HEK293 (cell line): ENCODE results near the gene MRPL43.

Experiments used
- CTCF ChIA-PET: fragments of 350-600 bp; formaldehyde crosslinking; extraction: SDS; loops from one replicate; lab custom pipeline; 2021; ENCODE audit warnings: antibody characterized with exemption; lab: Yijun Ruan, JAX
- POLR2A ChIA-PET: fragments of 300-600 bp; formaldehyde crosslinking; extraction: SDS; loops from one replicate; lab custom pipeline; 2020; ENCODE audit warnings: antibody characterized with exemption, inconsistent platforms; lab: Yijun Ruan, JAX
- H3K27ac ChIP-seq: fragments of 200-500 bp; sonication (Bioruptor generic); 2 replicates; pipeline ENCODE4 v1.5.1; 2014; ENCODE audit warnings: low read depth, low read length, control low read depth, inconsistent platforms; ENCODE audit errors: extremely low read depth
- H3K36me3 ChIP-seq, 2 experiments: fragments of 200-500 bp in 1 of 2; sonication (Bioruptor generic) in 1 of 2; 1 replicate in 1 of 2; 2 replicates in 1 of 2; pipeline ENCODE4 v1.5.1; 2014 to 2017; ENCODE audit warnings: inconsistent platforms in 2 of 2, low read length in 2 of 2; ENCODE audit not compliant: control insufficient read depth in 2 of 2, insufficient read depth in 1 of 2
- H3K4me1 ChIP-seq: fragments of 200-500 bp; sonication (Bioruptor generic); 2 replicates; pipeline ENCODE4 v1.5.1; 2014; ENCODE audit warnings: mild to moderate bottlenecking, low read length, inconsistent platforms; ENCODE audit not compliant: control insufficient read depth, insufficient read depth
- H3K4me3 ChIP-seq: 2 replicates; pipeline ENCODE4 v1.5.1; 2011; ENCODE audit warnings: low read depth, mild to moderate bottlenecking, control low read depth, low read length, moderate library complexity
- H3K9me3 ChIP-seq: fragments of 200-500 bp; sonication (Bioruptor generic); 2 replicates; pipeline ENCODE4 v1.5.1; 2014; ENCODE audit warnings: low read depth, low read length, inconsistent platforms; ENCODE audit not compliant: control insufficient read depth, insufficient read depth
- KLF1 ChIP-seq: fragments of 450-650 bp; formaldehyde crosslinking; IDR thresholded peaks from 2 replicates; pipeline ENCODE4 v1.5.1; 2016; ENCODE audit warnings: missing biosample characterization, missing genetic modification characterization
- RBAK ChIP-seq: fragments of 450-650 bp; formaldehyde crosslinking; IDR thresholded peaks from 2 replicates; pipeline ENCODE4 v1.5.1; 2016; ENCODE audit warnings: missing biosample characterization, missing genetic modification characterization
- REPIN1 ChIP-seq: fragments of 450-650 bp; formaldehyde crosslinking; IDR thresholded peaks from 2 replicates; pipeline ENCODE4 v1.5.1; 2017; ENCODE audit warnings: missing biosample characterization, missing genetic modification characterization, low read depth
- SCRT2 ChIP-seq: fragments of 450-650 bp; formaldehyde crosslinking; IDR thresholded peaks from 2 replicates; pipeline ENCODE4 v1.5.1; 2016; ENCODE audit warnings: missing biosample characterization, missing genetic modification characterization
- SP3 ChIP-seq: fragments of 450-650 bp; formaldehyde crosslinking; IDR thresholded peaks from 2 replicates; pipeline ENCODE4 v1.5.1; 2016; ENCODE audit warnings: missing biosample characterization, missing genetic modification characterization
- ZBTB17 ChIP-seq: fragments of 450-650 bp; formaldehyde crosslinking; IDR thresholded peaks from 2 replicates; pipeline ENCODE4 v1.5.1; 2016; ENCODE audit warnings: missing biosample characterization, missing genetic modification characterization
- ZBTB7A ChIP-seq: fragments of 450-650 bp; formaldehyde crosslinking; IDR thresholded peaks from 2 replicates; pipeline ENCODE4 v1.5.1; 2016; ENCODE audit warnings: low read depth, missing biosample characterization, missing genetic modification characterization
- ZBTB8A ChIP-seq: fragments of 450-650 bp; formaldehyde crosslinking; IDR thresholded peaks from 2 replicates; pipeline ENCODE4 v1.5.1; 2016; ENCODE audit warnings: missing biosample characterization, missing genetic modification characterization
- ZFHX2 ChIP-seq: fragments of 450-650 bp; formaldehyde crosslinking; conservative IDR thresholded peaks from 2 replicates; pipeline ENCODE4 v1.5.1; 2016; ENCODE audit warnings: missing biosample characterization, missing genetic modification characterization
- ZFP69B ChIP-seq: fragments of 450-650 bp; formaldehyde crosslinking; IDR thresholded peaks from 2 replicates; pipeline ENCODE4 v1.5.1; 2016; ENCODE audit warnings: missing biosample characterization, missing genetic modification characterization
- ZNF10 ChIP-seq: fragments of 450-650 bp; formaldehyde crosslinking; IDR thresholded peaks from 2 replicates; pipeline ENCODE4 v1.5.1; 2017; ENCODE audit warnings: missing biosample characterization, missing genetic modification characterization
- ZNF366 ChIP-seq: fragments of 450-650 bp; formaldehyde crosslinking; conservative IDR thresholded peaks from 2 replicates; pipeline ENCODE4 v1.5.1; 2016; ENCODE audit warnings: missing biosample characterization, missing genetic modification characterization
- ZNF416 ChIP-seq: fragments of 450-650 bp; formaldehyde crosslinking; IDR thresholded peaks from 2 replicates; pipeline ENCODE4 v1.5.1; 2016; ENCODE audit warnings: missing biosample characterization, missing genetic modification characterization
- ZNF621 ChIP-seq: fragments of 450-650 bp; formaldehyde crosslinking; IDR thresholded peaks from 2 replicates; pipeline ENCODE4 v1.5.1; 2017; ENCODE audit warnings: missing biosample characterization, missing genetic modification characterization
- ZNF629 ChIP-seq: fragments of 450-650 bp; formaldehyde crosslinking; IDR thresholded peaks from 2 replicates; pipeline ENCODE4 v1.5.1; 2017; ENCODE audit warnings: missing biosample characterization, missing genetic modification characterization
- ZNF664 ChIP-seq: fragments of 450-650 bp; formaldehyde crosslinking; IDR thresholded peaks from 2 replicates; pipeline ENCODE4 v1.5.1; 2016; ENCODE audit warnings: missing biosample characterization, missing genetic modification characterization
- ZNF707 ChIP-seq: fragments of 450-650 bp; formaldehyde crosslinking; IDR thresholded peaks from 2 replicates; pipeline ENCODE4 v1.5.1; 2016; ENCODE audit warnings: missing biosample characterization, missing genetic modification characterization
- ZNF843 ChIP-seq: fragments of 450-650 bp; formaldehyde crosslinking; IDR thresholded peaks from 2 replicates; pipeline ENCODE4 v1.5.1; 2016; ENCODE audit warnings: missing biosample characterization, missing genetic modification characterization
- ZSCAN16 ChIP-seq: fragments of 450-650 bp; formaldehyde crosslinking; IDR thresholded peaks from 2 replicates; pipeline ENCODE4 v1.5.1; 2016; ENCODE audit warnings: missing biosample characterization, missing genetic modification characterization
- TF ChIP-seq, protein P1 (sequence below): fragments of 450-650 bp; formaldehyde crosslinking; conservative IDR thresholded peaks from 2 replicates; pipeline ENCODE4 v1.5.1; 2016; ENCODE audit warnings: low read depth, missing biosample characterization, missing genetic modification characterization
- TF ChIP-seq, protein P2 (sequence below): fragments of 450-650 bp; formaldehyde crosslinking; IDR thresholded peaks from 2 replicates; pipeline ENCODE4 v1.5.1; 2017; ENCODE audit warnings: missing biosample characterization, missing genetic modification characterization
- TF ChIP-seq, protein P3 (sequence below): fragments of 450-650 bp; formaldehyde crosslinking; IDR thresholded peaks from 2 replicates; pipeline ENCODE4 v1.5.1; 2016; ENCODE audit warnings: missing biosample characterization, missing genetic modification characterization
- TF ChIP-seq, protein P4 (sequence below): fragments of 450-650 bp; formaldehyde crosslinking; IDR thresholded peaks from 2 replicates; pipeline ENCODE4 v1.5.1; 2016; ENCODE audit warnings: missing biosample characterization, missing genetic modification characterization

Gene MRPL43

DNA sequence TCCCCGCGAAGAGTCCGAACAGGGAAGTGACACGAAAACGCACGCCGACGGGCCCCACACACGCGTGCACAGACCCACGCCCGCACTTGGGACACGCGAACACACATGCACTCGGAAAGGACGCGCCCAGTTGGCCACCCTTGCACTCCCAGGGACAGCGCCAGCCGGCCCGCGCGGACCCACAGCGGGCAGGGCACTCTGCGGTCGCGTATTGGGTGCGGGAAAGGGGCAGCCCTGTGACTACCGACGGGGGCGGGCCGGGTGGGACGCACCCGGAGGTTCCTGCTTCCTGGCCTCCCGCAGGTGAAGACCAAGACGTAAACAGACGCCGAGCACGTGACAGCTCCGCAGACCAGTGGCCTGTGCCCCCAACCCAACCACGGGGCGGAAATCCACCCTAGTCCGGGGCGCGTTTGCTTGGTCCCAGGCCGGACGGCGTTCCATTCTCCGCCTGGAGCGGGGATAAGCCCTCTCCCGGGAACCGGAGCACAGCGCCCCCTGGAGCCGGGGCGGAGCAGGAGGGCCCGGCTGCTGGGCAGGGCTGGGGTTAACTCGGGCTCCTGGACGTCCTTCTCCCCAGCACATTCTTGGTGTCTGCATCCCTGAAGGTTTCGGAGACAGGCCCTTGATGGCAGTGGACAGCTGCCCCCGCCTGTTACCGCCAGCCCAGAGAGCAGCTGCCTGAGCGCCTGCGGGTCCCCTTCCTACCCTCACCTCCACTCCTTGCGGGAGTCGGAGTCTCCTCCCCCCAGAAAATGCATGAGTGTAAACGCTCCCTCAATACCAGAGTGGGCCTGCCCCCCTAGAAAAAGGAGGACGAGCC lies 10.3 kb upstream of the MRPL43 start (continued):
- TF ChIP-seq, protein P1, sequence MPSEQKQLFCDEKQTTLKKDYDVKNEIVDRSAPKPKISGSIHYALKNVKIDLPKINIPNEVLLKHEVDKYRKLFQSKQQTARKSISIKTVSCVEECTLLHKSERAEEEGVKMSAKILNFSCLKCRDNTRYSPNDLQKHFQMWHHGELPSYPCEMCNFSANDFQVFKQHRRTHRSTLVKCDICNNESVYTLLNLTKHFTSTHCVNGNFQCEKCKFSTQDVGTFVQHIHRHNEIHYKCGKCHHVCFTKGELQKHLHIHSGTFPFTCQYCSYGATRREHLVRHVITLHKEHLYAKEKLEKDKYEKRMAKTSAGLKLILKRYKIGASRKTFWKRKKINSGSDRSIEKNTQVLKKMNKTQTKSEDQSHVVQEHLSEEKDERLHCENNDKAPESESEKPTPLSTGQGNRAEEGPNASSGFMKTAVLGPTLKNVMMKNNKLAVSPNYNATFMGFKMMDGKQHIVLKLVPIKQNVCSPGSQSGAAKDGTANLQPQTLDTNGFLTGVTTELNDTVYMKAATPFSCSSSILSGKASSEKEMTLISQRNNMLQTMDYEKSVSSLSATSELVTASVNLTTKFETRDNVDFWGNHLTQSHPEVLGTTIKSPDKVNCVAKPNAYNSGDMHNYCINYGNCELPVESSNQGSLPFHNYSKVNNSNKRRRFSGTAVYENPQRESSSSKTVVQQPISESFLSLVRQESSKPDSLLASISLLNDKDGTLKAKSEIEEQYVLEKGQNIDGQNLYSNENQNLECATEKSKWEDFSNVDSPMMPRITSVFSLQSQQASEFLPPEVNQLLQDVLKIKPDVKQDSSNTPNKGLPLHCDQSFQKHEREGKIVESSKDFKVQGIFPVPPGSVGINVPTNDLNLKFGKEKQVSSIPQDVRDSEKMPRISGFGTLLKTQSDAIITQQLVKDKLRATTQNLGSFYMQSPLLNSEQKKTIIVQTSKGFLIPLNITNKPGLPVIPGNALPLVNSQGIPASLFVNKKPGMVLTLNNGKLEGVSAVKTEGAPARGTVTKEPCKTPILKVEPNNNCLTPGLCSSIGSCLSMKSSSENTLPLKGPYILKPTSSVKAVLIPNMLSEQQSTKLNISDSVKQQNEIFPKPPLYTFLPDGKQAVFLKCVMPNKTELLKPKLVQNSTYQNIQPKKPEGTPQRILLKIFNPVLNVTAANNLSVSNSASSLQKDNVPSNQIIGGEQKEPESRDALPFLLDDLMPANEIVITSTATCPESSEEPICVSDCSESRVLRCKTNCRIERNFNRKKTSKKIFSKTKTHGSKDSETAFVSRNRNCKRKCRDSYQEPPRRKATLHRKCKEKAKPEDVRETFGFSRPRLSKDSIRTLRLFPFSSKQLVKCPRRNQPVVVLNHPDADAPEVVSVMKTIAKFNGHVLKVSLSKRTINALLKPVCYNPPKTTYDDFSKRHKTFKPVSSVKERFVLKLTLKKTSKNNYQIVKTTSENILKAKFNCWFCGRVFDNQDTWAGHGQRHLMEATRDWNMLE (tag by site-specific recombination), result 0 out of 2 replicates have a peak, but pooled peaks have one; percentile 28
- TF ChIP-seq, protein P2, sequence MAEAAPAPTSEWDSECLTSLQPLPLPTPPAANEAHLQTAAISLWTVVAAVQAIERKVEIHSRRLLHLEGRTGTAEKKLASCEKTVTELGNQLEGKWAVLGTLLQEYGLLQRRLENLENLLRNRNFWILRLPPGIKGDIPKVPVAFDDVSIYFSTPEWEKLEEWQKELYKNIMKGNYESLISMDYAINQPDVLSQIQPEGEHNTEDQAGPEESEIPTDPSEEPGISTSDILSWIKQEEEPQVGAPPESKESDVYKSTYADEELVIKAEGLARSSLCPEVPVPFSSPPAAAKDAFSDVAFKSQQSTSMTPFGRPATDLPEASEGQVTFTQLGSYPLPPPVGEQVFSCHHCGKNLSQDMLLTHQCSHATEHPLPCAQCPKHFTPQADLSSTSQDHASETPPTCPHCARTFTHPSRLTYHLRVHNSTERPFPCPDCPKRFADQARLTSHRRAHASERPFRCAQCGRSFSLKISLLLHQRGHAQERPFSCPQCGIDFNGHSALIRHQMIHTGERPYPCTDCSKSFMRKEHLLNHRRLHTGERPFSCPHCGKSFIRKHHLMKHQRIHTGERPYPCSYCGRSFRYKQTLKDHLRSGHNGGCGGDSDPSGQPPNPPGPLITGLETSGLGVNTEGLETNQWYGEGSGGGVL (tag by site-specific recombination), result no peak; the same call in 1 of the 2 replicates
- TF ChIP-seq RBAK (tag by site-specific recombination) (no peak), ZNF366 (tag by site-specific recombination) (peak; percentile 70), ZFP69B (tag by site-specific recombination) (peak; percentile 15), ZNF664 (tag by site-specific recombination) (no peak), ZNF843 (tag by site-specific recombination) (0 out of 2 replicates have a peak, but pooled peaks have one; percentile 12), ZSCAN16 (tag by site-specific recombination) (no peak), ZNF629 (tag by site-specific recombination) (no peak; the same call in 1 of the 2 replicates), ZNF416 (no peak), ZBTB8A (tag by site-specific recombination) (peak; percentile 68; the same call in 1 of the 2 replicates), ZNF707 (tag by site-specific recombination) (no peak)
- TF ChIP-seq, protein P3, sequence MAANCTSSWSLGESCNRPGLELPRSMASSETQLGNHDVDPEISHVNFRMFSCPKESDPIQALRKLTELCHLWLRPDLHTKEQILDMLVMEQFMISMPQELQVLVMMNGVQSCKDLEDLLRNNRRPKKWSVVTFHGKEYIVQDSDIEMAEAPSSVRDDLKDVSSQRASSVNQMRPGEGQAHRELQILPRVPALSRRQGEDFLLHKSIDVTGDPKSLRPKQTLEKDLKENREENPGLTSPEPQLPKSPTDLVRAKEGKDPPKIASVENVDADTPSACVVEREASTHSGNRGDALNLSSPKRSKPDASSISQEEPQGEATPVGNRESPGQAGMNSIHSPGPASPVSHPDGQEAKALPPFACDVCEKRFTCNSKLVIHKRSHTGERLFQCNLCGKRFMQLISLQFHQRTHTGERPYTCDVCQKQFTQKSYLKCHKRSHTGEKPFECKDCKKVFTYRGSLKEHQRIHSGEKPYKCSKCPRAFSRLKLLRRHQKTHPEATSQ (tag by site-specific recombination), result 0 out of 2 replicates have a peak, but pooled peaks have one; percentile 48
- TF ChIP-seq, all 188 proteins: peak for 59

DNA sequence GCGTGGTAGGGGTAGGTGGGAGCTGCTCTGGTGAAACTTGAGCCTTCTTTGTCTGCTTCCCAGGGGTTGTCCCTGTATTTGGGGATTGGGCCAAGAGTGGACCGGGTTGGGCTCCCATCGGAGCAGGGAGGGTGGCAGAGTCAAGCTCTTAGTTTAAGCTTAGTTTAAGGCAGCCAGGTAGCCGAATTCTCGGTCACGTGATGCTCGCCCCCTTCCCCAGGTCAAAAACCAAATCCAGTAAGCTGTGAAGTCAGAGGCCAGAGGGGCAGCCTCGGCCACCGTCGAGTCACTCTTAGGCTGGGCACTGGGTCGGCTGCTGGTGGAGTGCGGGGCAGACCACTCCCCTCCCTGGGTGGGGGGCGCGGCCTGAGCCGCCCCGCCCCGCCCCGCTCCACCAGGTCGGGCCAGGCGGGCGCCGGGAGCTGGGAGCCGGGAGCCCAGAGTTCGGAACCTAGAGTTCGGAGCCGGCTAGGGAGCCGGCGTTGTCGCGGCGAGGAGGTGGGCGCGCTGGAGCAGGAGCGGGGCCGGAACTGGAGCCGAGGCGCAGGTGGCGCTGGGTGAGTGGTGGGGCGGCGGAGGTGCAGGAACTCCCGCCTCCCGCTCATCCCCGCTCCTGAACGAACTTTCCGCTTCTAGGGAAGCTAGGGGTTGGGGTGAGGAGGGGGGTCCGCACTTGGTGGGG lies 9.5 kb upstream of the MRPL43 start:
- Histone ChIP-seq H3K36me3 (peaks cover 4 to 32% of the 10 kb centered on the region in 2 experiments), H3K4me1 (peaks cover 8% of the 10 kb centered on the region), H3K27ac (peak overlapping the region; percentile 94), H3K4me3 (peak overlapping the region; percentile 57), H3K9me3 (no peaks in the 10 kb centered on the region)
- POLR2A ChIA-PET, result interaction anchor here (0.5 to 2.4 kb wide), 7 partner anchors 9 to 145 kb away, joined by 3 to 14 read pairs (median 6); partner anchors contain the start of genes PDZD7 and SFXN3
- CTCF ChIA-PET, result interaction anchor here (0.6 to 16.6 kb wide), 19 partner anchors 10 to 1190 kb away, joined by 3 to 274 read pairs (median 4); partner anchors contain the start of genes MRPL43 and TWNK
- TF ChIP-seq SP3 (tag by site-specific recombination) (peak; percentile 66; the same call in 1 of the 2 replicates), REPIN1 (no peak), ZNF707 (tag by site-specific recombination) (no peak), ZBTB17 (tag by site-specific recombination) (peak; percentile 66; the same call in 1 of the 2 replicates), ZFHX2 (tag by site-specific recombination) (no peak; the same call in 1 of the 2 replicates), KLF1 (tag by site-specific recombination) (no peak; the same call in 1 of the 2 replicates), ZNF10 (no peak), ZBTB7A (tag by site-specific recombination) (peak; percentile 36; the same call in 1 of the 2 replicates), ZSCAN16 (tag by site-specific recombination) (no peak), SCRT2 (tag by site-specific recombination) (no peak), ZNF621 (tag by site-specific recombination) (no peak)
- TF ChIP-seq, protein P4, sequence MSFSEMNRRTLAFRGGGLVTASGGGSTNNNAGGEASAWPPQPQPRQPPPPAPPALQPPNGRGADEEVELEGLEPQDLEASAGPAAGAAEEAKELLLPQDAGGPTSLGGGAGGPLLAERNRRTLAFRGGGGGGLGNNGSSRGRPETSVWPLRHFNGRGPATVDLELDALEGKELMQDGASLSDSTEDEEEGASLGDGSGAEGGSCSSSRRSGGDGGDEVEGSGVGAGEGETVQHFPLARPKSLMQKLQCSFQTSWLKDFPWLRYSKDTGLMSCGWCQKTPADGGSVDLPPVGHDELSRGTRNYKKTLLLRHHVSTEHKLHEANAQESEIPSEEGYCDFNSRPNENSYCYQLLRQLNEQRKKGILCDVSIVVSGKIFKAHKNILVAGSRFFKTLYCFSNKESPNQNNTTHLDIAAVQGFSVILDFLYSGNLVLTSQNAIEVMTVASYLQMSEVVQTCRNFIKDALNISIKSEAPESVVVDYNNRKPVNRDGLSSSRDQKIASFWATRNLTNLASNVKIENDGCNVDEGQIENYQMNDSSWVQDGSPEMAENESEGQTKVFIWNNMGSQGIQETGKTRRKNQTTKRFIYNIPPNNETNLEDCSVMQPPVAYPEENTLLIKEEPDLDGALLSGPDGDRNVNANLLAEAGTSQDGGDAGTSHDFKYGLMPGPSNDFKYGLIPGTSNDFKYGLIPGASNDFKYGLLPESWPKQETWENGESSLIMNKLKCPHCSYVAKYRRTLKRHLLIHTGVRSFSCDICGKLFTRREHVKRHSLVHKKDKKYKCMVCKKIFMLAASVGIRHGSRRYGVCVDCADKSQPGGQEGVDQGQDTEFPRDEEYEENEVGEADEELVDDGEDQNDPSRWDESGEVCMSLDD (tag by site-specific recombination), result peak; percentile 56; the same call in 1 of the 2 replicates
